D721Med (cell line): ENCODE results near the gene POLR2L.
A peak's percentile ranks its signal among the peaks of the same experiment; 100 is the strongest.

Experiments
- DNase-seq: peaks from one replicate; pipeline ENCODE4 v3.0.0; 2011; ENCODE audit warnings: low spot score; ENCODE audit not compliant: insufficient read length
- FAIRE-seq: peaks from 2 replicates; lab custom pipeline; 2011; peaks lifted over from hg19 to GRCh38; lab: Jason Lieb, UNC
- TF ChIP-seq, protein P1 (sequence below): IDR thresholded peaks from 2 replicates; pipeline ENCODE4 v1.5.1; 2012; ENCODE audit warnings: mild to moderate bottlenecking, control low read depth; ENCODE audit not compliant: insufficient read depth; ENCODE audit errors: missing control alignments

Gene POLR2L

DNA sequence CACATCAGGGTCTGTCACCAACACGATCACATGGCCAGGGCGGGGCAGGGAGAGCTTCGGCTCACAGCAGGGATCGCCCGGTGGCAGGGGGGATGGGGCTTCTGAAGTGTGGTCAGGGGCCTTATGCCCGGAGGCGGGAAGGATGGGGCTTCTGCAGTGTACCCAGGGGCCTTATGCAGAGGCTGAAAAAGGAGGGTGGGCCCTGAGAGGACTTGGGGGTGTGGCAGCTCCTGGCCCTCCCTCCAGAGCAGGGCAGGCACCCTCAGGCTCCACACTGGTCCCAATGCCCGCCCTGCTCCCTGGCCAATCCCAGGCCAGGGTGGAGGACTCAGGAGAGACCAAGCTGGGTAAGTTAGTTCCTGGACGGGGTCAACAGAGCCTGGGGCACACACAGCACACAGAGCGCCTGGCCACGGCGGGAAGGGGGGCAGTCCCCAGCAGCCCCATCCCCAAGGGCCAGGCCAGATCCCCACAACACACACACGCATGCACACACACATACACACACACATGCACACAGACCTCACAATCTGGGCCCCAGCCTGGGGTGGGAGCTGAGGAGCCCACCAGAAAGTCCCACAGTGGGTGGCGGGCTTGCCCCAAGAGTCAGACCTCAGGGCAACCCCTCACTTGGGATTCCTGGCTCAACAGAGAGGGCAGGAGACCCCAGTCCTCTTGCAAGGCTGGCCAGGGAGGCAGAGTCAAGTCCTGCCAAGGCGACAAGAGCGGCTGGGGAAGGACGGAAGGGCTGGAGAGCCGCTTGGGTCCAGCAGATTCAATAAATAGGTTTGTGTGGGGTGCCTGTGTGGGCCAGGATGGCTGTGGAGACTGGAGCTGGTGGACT is 51.4 kb downstream of the POLR2L start:
- FAIRE-seq = no peak
- TF ChIP-seq, protein P1, sequence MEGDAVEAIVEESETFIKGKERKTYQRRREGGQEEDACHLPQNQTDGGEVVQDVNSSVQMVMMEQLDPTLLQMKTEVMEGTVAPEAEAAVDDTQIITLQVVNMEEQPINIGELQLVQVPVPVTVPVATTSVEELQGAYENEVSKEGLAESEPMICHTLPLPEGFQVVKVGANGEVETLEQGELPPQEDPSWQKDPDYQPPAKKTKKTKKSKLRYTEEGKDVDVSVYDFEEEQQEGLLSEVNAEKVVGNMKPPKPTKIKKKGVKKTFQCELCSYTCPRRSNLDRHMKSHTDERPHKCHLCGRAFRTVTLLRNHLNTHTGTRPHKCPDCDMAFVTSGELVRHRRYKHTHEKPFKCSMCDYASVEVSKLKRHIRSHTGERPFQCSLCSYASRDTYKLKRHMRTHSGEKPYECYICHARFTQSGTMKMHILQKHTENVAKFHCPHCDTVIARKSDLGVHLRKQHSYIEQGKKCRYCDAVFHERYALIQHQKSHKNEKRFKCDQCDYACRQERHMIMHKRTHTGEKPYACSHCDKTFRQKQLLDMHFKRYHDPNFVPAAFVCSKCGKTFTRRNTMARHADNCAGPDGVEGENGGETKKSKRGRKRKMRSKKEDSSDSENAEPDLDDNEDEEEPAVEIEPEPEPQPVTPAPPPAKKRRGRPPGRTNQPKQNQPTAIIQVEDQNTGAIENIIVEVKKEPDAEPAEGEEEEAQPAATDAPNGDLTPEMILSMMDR = no peak
- no peak for DNase-seq

DNA sequence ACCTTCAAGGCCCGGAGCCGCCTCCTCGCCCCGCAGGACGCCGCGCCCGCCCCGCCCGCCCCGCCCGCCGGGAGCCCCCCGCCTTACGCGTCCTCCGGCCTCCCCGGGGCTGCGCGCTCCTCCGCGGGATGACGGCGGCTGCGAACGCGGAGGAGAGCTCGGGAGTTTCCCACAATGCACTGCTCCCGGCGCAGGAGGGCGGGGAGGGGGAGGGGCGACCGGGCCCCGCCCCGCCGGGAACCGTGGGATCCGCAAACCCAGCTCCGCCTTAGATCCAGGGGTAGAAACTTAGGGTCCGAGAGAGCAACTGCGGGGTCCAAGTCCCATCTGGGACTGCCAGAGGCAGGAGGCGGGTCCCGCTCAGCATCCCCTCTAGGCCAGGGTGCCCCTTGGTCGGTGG is 52.4 kb downstream of the POLR2L start, which contains the start of gene CEND1:
TSS of gene CEND1 (minus strand) at position 148 of the 400 bp plus-strand sequence. CDS start 1,514 bp downstream, outside the sequence.
- TF ChIP-seq, protein P1 = no peak
- FAIRE-seq (no peak), DNase-seq (peak; percentile 48)
